Activated naive CD8-positive, alpha-beta T cell (primary cell): ENCODE data around the gene CFAP45.

Experiments used
- H3K27ac Mint-ChIP-seq: one replicate; pipeline ENCODE4 v1.8.0; 2021; ENCODE audit warnings: mixed read lengths
- H3K27me3 Mint-ChIP-seq: one replicate; pipeline ENCODE4 v1.8.0; 2021; ENCODE audit warnings: mixed read lengths
- H3K36me3 Mint-ChIP-seq: one replicate; pipeline ENCODE4 v1.8.0; 2021; ENCODE audit warnings: mixed read lengths
- H3K4me1 Mint-ChIP-seq: one replicate; pipeline ENCODE4 v1.8.0; 2021; ENCODE audit warnings: low read depth, mixed read lengths
- H3K4me3 Mint-ChIP-seq: one replicate; pipeline ENCODE4 v1.8.0; 2021; ENCODE audit warnings: mild to moderate bottlenecking, mixed read lengths
- H3K9me3 Mint-ChIP-seq: one replicate; pipeline ENCODE4 v1.8.0; 2021; ENCODE audit warnings: low read depth, mixed read lengths

The CFAP45 gene

DNA sequence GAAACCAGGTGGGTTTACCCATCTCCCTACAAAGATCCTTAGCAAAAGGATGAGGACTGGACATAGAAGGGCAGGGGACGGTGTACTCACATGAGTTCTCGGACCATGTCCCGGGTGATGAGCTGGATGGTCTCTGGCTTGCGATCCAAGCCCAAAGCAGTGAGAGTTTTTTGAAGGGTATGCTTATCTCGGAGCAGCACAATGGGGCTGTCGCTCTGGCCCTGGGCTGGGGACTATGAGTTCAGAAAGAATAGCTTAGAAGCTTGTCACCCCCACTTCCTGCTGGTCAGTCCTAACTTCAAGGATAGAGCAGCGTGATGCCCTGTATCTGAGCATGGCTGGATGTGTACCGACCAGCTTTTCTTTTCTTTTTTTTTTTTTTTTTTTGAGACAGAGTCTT, 9.6 kb downstream of the CFAP45 start:
- Mint-ChIP-seq H3K27ac (no peak overlapping the region), H3K36me3 (no peaks in the 10 kb centered on the region), H3K4me1 (peaks cover 8% of the 10 kb centered on the region), H3K9me3 (no peaks in the 10 kb centered on the region), H3K27me3 (no peaks in the 10 kb centered on the region), H3K4me3 (no peak overlapping the region)

DNA sequence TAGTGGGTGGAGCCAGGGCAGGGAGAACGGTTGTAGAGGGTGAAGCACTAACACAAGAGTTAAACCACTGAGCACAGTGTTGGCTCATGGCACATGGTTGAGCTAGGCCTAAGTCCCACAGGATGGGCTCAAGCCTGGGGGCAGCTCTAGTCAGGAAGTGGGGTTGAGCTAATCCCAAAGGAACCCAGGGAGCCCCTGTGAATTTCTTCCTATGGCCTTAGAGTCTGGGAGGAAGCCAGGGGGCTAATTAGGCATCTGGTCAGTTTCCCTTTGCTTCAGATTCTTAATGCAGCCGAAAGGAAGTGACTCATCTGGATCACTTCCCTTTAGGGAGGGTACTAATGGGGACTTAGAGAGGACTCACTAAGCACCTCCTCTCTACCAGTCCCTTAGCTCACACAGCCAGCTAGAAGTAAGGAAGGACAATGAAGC, 10.1 kb downstream of the CFAP45 start:
- H3K4me3 Mint-ChIP-seq: no peak overlapping the region
- H3K9me3 Mint-ChIP-seq: no peaks in the 10 kb centered on the region
- peaks cover 8% of the 10 kb centered on the region for H3K4me1 Mint-ChIP-seq
- H3K27me3 Mint-ChIP-seq: no peaks in the 10 kb centered on the region
- H3K27ac Mint-ChIP-seq: peak overlapping the region; percentile 5
- H3K36me3 Mint-ChIP-seq: no peaks in the 10 kb centered on the region

DNA sequence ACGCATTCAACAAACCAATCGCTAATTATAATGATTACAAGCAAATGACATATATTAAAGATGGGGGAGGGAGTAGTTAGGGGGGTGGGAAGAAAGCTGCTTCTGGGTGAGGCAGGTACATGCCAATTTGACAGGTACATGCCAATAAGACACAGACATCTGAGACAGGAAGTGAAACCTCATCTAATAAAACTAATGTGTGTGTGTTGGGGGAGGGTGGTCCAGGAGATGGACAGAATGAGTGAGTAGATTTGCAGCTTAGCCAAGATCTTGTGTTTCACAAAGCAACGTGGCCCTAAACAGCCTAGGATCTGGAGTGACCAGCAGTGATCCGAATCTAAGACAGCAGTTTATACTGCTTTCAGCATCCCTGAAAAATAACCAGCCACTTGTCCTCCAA, 10.8 kb downstream of the CFAP45 start:
- peaks cover 8% of the 10 kb centered on the region for H3K4me1 Mint-ChIP-seq
- no peaks in the 10 kb centered on the region for H3K36me3 Mint-ChIP-seq
- no peak overlapping the region for H3K27ac Mint-ChIP-seq
- H3K4me3 Mint-ChIP-seq: no peak overlapping the region
- no peaks in the 10 kb centered on the region for H3K27me3 Mint-ChIP-seq
- no peaks in the 10 kb centered on the region for H3K9me3 Mint-ChIP-seq

DNA sequence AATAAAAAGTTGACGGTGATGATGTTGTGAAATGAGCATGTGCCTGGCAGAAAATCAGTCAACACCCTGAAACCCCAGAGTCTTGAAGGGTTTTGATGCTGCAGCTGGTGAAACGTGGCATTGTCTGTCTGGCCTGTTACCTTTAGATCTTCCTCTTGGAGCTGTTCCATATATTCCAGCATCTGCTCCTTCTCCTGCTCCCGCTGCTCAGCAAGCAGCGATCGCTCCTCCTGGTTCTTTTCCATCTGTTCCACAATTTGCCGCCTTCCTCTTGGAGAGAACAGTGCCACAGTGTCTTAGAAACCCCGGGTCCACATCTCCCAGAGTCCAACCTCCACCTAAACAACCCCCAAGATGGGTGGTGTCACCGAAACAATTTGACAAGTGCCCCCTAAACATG, 15.7 kb downstream of the CFAP45 start:
- no peak overlapping the region for H3K4me3 Mint-ChIP-seq
- no peaks in the 10 kb centered on the region for H3K4me1 Mint-ChIP-seq
- H3K9me3 Mint-ChIP-seq: no peaks in the 10 kb centered on the region
- H3K27ac Mint-ChIP-seq: no peak overlapping the region
- no peaks in the 10 kb centered on the region for H3K27me3 Mint-ChIP-seq
- H3K36me3 Mint-ChIP-seq: no peaks in the 10 kb centered on the region

DNA sequence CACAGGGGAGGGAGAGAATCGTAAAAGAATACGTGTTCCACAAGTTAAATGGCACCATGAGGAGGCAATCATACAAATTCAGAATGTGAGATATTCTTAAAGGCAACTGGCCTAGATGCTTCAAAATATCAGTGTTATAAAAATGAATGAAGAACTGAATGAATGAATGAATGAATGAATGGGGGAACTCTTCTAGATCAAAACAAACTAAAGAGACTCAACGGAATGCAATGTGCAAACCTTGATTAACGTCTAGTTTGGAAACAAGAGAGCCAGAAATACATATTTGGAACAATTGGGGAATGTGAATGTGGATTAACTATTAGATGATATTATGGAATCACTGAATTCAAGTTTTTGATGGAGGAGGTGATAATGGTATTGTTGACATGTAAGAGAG, 16.8 kb downstream of the CFAP45 start:
- no peaks in the 10 kb centered on the region for H3K27me3 Mint-ChIP-seq
- H3K4me3 Mint-ChIP-seq: no peak overlapping the region
- H3K27ac Mint-ChIP-seq: no peak overlapping the region
- H3K9me3 Mint-ChIP-seq: no peaks in the 10 kb centered on the region
- H3K4me1 Mint-ChIP-seq: no peaks in the 10 kb centered on the region
- H3K36me3 Mint-ChIP-seq: no peaks in the 10 kb centered on the region

DNA sequence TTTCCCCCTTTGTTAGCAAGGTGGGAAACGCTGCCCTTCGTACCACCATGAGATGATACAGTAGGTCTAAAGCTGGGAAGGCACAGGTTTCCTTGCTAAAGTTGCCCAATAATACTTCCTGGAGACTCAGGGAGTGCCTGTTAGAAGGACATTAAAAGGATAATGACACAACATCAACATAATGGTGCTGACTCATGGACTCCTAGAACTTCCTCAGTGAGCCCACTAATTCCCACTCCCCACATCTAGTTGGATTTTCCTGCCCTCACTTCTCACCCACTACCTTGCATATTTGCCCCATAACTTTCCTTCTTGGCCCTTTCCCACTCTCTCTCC, 17.5 kb downstream of the CFAP45 start:
- no peak overlapping the region for H3K27ac Mint-ChIP-seq
- H3K9me3 Mint-ChIP-seq: no peaks in the 10 kb centered on the region
- no peaks in the 10 kb centered on the region for H3K36me3 Mint-ChIP-seq
- no peaks in the 10 kb centered on the region for H3K27me3 Mint-ChIP-seq
- no peaks in the 10 kb centered on the region for H3K4me1 Mint-ChIP-seq
- H3K4me3 Mint-ChIP-seq: no peak overlapping the region

DNA sequence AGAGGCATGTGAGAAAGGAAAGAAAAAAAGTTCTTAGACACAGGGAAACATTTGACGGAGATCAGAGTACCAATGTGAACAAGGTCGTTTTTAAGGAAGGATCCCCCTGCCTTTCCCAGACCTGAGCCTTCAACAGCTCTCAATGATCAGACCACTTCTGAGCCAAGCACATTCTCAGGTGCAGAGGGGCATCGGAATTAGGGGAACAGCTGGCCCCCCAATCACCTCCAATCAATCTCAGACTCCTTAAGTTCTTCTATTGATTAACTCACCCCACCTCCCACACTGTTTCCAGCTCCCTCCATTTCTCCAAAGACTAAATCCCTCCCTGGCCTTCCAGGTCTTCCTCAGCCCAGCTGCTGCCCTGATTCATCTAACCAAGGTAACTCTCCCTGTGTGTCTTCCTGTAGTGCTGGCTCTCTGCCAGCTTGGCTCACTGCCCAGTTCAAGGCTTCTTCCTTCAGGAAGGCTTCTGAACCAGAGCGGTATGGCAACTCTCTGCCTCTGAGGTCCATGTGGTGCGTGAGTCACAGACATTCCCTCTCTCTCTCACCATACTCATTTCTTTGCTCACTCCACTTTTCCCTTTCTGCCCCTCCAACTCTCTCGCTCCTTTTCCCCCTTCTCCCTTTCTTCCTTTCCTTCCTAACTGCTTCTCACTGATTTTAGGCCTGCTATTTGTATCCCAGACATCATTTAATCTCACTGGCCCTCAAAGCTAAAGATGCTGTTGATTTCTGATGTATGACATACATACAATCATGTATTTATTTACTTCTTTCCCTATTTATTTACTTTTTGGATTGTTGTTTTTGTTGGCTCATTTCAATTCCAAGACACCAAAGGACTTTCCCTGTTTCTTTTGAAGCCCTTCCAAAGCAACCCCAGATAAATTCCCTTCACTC, 18.1 kb downstream of the CFAP45 start:
- H3K36me3 Mint-ChIP-seq: no peaks in the 10 kb centered on the region
- no peaks in the 10 kb centered on the region for H3K4me1 Mint-ChIP-seq
- no peak overlapping the region for H3K4me3 Mint-ChIP-seq
- H3K27ac Mint-ChIP-seq: no peak overlapping the region
- no peaks in the 10 kb centered on the region for H3K9me3 Mint-ChIP-seq
- no peaks in the 10 kb centered on the region for H3K27me3 Mint-ChIP-seq

DNA sequence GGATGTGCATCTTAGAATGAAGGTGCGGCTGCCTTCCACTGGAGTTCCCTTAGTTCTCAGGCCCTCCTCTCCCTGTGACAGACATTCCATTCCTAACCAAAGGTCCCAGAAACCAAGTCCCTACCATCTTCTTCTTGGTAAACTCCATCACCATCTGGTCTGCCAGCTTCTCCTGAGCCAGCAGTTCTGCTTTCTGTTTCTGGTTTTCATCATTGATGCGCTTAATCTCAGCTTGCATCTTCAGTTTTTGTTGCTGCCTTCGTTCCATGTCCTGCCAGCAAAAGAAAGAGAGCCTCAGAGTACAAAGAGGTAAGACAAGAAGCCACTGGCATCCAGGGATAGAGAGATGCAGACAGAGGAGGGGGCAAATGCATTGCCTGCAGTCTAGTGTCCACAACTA, 19.5 kb downstream of the CFAP45 start:
- Mint-ChIP-seq H3K4me1 (no peaks in the 10 kb centered on the region), H3K9me3 (no peaks in the 10 kb centered on the region), H3K27me3 (no peaks in the 10 kb centered on the region), H3K36me3 (no peaks in the 10 kb centered on the region), H3K4me3 (no peak overlapping the region), H3K27ac (no peak overlapping the region)

DNA sequence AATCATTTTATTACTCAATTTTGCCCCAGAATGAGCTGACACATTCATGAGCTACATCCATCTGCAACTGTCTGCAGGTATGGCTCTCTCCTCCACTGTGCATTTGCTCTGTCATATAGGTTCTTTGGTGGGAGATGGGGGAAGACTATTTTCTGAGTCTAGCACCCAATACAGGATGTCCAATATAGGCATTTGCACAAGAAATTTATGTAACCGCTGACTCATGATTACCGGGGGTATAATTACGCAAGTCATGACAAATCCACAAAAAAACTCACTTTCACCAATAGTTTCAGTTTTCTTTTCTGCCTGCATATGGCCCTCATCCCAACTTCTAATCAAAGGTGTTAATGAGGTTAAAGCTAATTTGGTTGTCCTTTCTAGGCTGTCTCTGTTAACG, 20.0 kb downstream of the CFAP45 start:
- H3K9me3 Mint-ChIP-seq: no peaks in the 10 kb centered on the region
- no peak overlapping the region for H3K27ac Mint-ChIP-seq
- no peak overlapping the region for H3K4me3 Mint-ChIP-seq
- no peaks in the 10 kb centered on the region for H3K36me3 Mint-ChIP-seq
- H3K4me1 Mint-ChIP-seq: no peaks in the 10 kb centered on the region
- H3K27me3 Mint-ChIP-seq: no peaks in the 10 kb centered on the region

DNA sequence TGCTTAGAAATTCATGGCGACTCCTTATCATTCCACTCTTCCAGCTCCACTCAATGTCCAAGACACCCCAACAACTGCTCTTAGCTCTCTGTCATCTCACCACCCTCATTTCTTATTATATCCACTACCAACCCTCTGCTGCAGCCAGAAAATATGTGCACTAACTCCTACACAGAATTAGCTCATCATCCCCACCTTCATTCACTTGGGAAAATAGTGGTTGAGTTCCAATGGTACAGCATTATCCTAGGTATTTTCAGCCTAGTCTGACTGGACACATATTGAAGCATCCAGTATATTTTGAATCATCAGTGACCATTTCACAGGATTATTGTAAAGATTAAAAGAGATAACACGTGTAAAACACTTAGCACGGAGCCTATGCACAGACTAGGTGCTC, 20.8 kb downstream of the CFAP45 start:
- Mint-ChIP-seq H3K9me3 (no peaks in the 10 kb centered on the region), H3K4me1 (no peaks in the 10 kb centered on the region), H3K27ac (no peak overlapping the region), H3K27me3 (peaks cover 3% of the 10 kb centered on the region), H3K4me3 (no peak overlapping the region), H3K36me3 (no peaks in the 10 kb centered on the region)

DNA sequence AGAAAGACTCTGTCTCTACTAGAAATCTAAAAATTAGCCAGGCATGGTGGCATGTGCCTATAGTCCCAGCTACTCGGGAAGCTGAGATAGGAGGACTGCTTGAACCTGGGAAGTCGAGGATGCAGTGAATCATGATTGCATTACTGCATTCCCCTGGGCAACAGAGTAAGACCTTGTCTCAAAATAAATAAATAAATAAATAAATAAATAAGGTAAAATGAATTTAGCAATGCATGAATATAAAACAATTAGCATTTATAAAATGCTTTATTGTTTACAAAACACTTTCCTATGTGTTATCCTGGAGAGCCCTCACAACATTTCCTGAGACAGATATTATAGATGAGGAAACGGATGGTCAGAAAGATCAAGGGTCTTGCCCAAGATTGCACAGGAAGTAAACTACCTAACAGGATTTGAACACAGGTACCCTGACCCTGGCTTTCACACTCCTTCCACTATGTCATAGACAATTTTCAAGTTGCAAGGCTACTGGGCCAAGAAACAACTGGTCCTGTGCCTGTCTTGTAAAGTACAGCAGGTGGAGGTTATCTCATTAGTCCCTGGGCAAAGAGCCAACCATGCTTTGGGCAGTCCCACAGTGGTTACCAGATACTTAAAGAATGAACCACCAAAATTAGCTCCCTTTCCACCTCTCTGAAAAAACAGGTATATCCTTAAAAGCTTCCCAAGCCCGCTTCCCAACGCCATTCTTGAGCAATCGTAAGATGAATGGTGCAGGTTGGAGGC, 22.1 kb downstream of the CFAP45 start:
- peaks cover 4% of the 10 kb centered on the region for H3K27me3 Mint-ChIP-seq
- H3K4me1 Mint-ChIP-seq: no peaks in the 10 kb centered on the region
- H3K9me3 Mint-ChIP-seq: no peaks in the 10 kb centered on the region
- no peaks in the 10 kb centered on the region for H3K36me3 Mint-ChIP-seq
- no peak overlapping the region for H3K27ac Mint-ChIP-seq
- H3K4me3 Mint-ChIP-seq: no peak overlapping the region

DNA sequence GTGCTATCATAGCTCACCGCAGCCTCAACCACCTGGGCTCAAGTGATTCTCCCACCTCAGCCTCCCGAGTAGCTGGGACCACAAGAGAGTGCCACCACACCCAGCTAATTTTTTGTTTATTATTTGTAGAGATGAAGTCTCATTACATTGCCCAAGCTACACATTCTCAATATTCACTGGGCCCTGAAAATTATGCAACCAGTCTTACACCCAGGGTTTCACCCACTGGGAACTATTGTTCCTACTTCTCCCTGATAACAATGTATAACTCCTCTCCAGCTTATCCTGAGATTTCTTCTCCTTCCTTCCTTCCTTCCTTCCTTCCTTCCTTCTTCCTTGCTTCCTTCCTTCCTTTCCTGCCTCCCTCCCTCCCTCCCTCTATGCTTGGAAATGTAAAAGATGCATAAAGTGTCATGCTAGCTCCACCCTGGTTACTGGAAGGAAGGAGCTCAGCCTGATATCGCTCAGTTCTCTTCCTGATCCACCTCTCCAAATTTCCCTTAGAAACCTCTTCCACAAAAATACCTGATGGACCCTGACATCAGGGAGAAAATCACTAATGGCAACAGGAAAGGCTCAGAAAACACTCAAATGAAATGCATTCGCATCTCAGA, 26.3 kb downstream of the CFAP45 start:
- Mint-ChIP-seq H3K27me3 (peaks cover 4% of the 10 kb centered on the region), H3K27ac (no peak overlapping the region), H3K4me1 (peaks cover 9% of the 10 kb centered on the region), H3K9me3 (no peaks in the 10 kb centered on the region), H3K4me3 (no peak overlapping the region), H3K36me3 (no peaks in the 10 kb centered on the region)

DNA sequence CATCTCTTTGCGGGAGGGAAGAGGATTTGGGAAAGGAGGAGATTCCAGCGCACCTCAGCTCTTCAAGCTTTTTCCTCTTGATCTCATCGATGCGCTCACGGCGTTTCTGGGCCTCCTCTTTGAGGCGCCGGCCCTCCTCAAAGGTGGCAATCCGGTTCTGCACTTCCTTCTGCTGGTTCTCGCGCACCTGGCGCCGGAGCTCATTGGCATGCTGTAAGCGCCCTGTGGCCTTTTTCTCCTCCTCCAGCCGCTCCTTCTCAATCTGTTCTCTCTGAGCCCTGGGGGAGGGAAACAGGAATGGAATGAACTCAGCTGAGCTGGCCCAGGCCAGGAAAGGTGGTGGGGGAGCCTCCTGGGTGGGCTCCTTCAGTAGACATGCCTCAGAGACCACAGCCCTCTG, 27.1 kb downstream of the CFAP45 start:
- Mint-ChIP-seq H3K36me3 (no peaks in the 10 kb centered on the region), H3K27ac (no peak overlapping the region), H3K9me3 (no peaks in the 10 kb centered on the region), H3K4me1 (peaks cover 9% of the 10 kb centered on the region), H3K27me3 (peaks cover 4% of the 10 kb centered on the region), H3K4me3 (no peak overlapping the region)

DNA sequence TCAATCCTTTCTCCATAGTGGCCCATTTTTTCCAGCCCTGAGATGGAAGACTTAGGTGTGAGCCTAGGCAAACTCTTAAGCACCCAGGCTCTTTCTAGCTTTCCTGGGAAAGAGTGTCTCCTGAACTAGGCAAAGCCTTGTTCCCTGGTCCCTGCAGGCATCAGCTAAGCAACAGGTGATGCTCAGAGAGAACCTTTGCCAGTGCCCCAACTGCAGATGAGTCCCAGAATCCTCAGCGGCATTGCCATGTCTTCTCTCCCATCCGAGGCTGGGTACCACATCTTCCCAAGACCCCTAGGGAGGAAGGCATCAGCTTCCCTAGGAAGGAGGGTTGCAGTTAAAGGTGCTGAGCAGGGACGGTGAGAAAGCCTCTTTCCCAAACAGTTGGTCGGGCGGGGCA, 29.3 kb downstream of the CFAP45 start:
- Mint-ChIP-seq H3K36me3 (no peaks in the 10 kb centered on the region), H3K9me3 (no peaks in the 10 kb centered on the region), H3K4me3 (no peak overlapping the region), H3K27ac (no peak overlapping the region), H3K4me1 (peaks cover 20% of the 10 kb centered on the region), H3K27me3 (peaks cover 4% of the 10 kb centered on the region)

DNA sequence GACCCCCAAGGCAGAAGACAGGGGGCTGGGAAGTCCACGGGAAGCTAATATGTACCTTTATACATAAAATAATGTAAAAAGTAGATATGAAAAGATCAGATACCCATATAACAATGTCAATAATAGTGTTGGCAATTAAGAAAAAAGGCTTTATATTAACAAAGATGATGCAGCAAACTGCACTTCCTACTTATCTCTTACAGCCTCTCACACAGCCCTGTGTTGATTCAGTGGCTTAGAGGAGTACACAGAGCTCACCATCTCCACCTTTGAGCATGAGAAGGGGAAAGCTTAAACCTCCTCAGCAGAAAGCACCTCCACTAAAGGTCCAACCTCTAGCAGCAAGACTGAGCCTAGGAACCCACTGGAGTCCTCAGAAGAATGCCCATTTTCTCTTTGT, 30.4 kb downstream of the CFAP45 start:
- Mint-ChIP-seq H3K9me3 (no peaks in the 10 kb centered on the region), H3K4me3 (no peak overlapping the region), H3K27ac (no peak overlapping the region), H3K36me3 (no peaks in the 10 kb centered on the region), H3K27me3 (peaks cover 4% of the 10 kb centered on the region), H3K4me1 (peaks cover 20% of the 10 kb centered on the region)
